HG03025 (cell line): ENCODE results near the gene TBXA2R.
"Not testable (repeated sequence)": the region's sequence is repeated elsewhere in the genome, so short reads cannot be mapped to it uniquely, and the experiment has no call there.

Experiments
- ATAC-seq: cut with Tn5 transposase; IDR thresholded peaks from one replicate; pipeline ENCODE4 v1.9.1; 2021; ENCODE audit warnings: mild to moderate bottlenecking, moderate library complexity; ENCODE audit not compliant: unreplicated experiment, low FRiP score

The TBXA2R gene

DNA sequence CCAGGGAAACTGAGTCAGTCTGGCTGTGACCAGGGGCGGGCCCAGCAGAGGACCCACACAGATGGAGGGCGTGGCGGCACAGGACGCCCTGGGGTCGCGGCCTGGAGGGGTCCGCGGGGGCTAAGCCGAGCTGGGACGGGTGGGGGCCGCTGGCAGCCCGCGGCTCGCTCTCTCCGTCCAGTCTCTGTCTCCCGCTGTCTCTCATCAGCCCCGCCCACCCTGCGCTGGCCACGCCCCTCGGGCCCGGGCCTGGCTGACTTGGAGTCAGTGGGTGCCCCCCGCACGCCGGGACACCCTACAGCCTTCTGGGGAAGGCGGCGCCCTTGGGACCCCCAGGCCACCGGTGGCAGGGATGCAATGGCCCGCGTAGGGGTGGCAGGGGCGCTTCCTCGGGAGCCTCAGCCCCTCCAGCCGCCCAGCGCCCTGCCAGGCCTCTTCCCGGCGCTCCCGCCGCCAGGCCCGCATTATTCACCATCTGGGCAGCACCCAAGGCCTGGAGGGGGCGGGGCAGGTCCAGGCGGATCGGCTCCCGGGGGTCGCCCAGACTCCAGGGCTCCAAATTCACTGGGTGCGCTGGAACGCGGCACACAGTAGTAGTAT, at the start of gene TBXA2R:
Gene TBXA2R (minus strand): TSS at position 186 of the 600 bp plus-strand sequence. CDS start 6,241 bp downstream, outside the sequence.
- ATAC-seq, result no peak

DNA sequence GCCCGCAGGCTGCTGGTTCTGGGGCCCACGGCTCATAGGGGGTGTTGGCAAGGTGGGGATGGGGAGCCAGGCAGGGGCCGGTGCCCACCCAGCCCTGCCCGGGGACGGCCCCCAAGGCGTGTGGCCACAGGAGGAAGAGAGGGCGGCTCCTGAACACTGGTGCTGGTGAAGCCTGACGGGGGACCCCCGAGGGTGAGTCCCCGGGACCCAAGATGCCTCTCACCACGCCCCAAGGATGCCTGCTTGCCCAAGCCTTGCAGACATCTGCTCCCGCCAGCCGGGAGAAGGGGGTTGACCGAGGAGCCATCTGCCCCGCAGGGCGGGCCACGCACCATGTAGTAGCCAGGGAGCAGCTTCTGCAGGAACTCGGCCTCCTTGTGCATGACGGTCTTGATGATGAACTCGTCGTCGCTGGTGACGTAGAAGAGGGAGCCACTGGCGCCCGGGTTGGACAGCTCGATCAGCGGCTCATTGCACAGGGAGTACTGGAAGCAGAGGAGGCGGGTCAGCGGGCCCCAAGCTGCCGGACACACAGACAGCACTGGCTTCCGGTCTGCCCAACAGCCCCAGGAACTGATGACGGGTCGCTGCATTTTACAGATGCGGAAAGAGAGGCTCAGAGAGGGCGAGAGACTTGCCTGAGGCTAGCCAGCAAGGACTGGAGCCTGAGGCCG, 49.5 kb upstream of the TBXA2R start:
- ATAC-seq, result no peak

DNA sequence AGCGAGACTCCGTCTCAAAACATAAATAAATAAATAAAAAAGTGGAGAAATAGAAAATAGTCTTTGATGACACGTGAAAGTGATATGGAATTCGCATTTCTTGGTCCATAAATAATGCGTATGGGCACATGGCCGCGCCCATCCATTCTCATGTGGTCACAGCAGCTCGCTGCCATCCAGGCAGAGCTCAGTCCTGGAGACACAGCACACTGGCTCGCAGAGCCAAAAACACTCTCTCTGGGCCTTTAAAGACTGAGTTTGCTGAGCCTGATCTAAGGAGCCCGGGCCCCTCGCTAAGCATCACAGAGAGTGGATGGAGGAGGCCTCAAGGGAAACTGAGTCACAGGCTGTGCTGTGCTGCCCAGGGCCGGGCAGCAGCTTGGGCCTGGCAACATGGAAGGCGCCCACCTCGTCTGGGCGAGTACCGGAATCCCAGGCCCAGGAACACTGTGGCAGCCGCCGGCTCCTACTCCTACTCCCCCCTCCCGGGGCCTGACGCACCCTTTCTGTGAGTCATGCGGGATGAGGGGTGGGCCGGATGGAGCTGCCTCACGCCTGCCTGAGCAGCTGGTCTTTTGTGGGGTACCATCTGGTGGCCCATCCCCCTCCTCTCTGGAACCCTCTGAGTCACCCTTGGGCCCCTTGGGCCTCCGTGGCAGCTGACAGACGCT, 48.9 kb upstream of the TBXA2R start:
- no peak for ATAC-seq

DNA sequence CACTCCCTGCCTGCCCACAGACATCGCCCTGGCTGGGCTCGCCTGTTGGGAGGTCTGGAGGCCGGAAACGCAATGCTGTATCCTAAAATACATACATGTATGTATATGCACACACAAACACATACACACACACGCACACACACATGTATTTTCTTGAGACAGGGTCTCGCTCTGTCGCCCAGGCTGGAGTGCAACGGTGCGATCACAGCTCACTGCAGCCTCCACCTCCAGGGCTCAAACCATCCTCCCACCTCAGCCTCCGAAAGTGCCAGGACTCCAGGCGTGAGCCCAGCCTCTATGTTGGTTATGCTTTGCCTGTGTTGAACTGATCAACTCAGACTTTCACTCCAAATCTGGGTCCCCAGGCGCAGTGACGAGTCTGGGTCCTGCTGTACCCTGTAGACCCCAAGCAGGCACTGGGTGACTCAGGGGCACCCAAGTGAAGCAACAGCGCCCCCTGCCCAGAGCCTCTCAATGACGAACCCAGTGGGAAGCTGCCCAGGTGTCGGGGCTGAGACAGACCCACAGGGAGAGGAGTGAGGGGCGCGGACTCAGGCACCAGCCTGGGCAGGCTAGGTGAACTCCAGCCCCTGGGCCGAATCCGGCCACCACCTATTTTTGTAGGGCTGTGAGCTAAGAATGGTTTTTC, 47.3 kb upstream of the TBXA2R start:
- no peak for ATAC-seq

DNA sequence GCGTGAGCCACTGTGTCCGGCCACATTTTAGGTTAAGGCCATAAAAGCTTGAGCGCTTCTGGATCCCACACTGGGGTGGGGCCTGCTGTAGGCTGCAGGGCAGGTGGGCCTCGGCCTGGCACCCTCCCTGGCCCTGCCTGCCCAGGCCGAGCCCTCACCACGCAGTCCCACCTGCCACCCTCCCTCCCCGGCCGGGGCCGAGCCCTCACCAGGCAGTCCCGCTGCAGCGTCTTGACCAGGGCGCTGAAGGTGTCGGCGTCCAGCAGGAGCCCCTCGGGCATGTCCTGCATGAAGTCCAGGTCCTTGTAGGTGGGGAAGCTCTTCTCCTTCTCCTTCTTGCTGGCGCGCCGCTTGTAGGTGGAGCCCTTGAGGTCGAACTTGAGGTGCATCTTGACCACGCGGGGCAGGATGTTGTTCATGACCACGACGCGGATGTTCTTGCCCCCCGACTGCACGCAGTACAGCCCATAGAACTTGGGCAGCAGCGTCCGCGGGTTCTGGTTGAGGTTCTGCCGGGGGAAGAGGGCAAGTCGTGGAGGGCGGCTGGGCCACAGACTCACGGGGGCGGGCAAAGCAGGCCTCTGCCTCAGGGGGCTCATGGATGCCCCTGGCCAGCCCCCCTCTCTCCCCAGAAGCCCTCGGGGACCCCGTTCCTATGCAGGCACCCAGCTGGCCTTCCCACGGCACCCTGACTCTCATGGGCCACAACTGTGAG, 46.6 kb upstream of the TBXA2R start:
- ATAC-seq, result no peak

DNA sequence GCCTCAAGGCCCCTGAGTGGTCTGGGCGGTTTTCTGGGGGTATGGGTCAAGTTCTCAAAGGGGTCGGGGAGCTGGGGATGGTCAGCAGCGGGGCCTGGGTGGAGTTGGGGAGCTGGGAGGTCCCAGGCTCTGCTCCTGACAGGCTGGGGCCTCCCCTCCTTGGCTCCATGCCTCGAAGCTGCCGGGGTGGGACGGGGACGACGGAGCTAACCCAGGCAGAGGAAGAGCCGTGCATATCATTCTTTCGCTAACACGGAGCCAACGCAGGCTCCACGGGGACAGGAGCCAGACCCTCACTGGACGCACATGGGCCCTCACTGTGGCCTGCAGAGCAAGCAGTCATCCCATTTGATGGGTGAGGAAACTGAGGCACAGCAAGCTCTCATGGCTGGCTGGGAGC, 45.7 kb upstream of the TBXA2R start:
- no peak for ATAC-seq

DNA sequence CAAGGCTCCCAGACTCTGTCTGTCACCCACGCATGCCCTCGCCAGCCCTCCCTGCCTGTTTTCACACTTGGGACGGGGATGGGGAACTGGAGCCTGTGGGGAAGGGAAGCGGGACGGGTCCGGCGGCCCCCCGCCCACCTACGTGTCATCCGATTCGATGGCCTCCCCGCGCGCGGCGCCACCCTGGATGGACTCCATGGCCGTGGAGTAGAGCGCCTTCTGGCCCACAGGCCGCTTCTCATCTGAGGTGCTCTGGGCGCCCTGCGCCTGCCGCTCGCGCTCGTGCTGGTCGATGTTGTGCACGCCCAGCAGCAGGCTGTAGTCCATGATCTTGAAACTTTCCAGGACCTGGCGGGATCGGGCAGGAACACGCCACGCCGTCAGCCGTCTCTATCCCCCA, 45.0 kb upstream of the TBXA2R start:
- ATAC-seq, result no peak

DNA sequence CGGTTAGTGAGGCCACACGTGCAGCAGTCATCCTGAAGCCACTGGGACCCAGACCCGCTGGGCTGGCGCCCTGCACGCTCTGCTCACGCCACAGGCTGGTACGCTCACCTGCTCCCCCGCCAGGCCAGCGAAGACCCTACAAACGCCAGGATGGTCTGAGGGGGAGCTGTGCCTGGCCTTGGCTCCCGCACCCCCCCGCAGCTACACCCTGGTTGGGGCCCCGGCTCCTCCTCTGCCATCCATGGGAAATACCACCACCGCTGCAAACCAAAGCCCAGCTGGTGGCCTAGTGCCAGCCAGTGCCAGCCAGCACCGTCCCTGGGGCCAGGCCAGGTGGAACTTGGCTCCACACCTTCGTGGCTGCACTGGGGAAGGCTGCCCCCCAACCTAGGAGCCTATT, 43.2 kb upstream of the TBXA2R start:
- no peak for ATAC-seq

DNA sequence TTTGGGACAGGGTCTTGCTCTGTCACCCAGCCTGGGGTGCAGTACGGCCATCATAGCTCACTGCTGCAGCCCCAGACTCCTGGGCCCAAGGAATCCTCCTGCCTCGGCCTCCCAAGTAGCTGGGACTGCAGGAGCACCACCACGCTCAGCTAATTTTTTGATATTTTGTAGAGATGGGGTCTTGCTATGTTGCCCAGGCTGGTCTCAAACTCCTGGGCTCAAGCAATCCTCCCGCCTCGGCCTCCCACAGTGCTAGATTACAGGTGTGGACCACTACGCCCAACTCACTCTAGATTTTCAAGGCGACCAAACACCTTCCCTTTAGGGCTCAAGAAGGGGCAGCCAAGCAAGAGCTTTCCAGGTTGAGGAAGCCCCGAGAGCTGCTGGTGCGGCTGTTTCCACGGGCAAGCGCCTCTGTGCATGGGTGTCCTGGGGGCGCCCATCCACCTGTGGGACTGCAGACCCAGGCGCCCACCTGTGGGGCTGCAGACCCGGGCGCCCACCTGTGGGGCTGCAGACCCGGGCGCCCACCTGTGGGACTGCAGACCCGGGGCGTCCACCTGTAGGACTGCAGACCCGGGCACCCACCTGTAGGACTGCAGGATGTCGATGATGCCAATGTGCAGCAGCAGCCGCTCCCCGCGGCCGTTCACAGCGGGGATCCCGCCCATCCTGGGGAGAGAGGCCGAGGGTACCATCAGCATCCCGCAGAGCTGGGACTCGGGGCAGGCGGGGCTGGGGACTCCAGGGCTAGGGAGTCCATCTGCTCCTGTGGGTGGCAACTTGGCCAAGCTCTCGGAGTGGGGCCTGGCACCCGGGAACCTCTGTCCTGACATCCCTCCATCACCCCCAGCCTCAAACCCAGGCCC, 41.6 kb upstream of the TBXA2R start:
- no peak for ATAC-seq

DNA sequence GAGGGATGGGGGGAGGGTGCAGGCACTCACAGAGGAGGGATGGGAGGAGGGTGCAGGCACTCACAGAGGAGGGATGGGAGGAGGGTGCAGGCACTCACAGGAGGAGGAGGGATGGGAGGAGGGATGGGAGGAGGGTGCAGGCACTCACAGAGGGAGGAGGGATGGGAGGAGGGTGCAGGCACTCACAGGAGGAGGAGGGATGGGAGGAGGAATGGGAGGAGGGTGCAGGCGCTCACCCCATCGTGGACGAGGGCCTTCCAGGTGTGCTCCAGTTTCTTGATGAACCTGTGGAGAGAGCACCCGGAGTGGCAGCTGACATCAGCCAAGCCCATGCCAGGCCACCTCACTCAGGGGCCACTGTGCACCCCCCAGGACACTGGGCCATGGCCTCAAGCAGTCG, 40.4 kb upstream of the TBXA2R start:
- not testable (repeated sequence) for ATAC-seq

DNA sequence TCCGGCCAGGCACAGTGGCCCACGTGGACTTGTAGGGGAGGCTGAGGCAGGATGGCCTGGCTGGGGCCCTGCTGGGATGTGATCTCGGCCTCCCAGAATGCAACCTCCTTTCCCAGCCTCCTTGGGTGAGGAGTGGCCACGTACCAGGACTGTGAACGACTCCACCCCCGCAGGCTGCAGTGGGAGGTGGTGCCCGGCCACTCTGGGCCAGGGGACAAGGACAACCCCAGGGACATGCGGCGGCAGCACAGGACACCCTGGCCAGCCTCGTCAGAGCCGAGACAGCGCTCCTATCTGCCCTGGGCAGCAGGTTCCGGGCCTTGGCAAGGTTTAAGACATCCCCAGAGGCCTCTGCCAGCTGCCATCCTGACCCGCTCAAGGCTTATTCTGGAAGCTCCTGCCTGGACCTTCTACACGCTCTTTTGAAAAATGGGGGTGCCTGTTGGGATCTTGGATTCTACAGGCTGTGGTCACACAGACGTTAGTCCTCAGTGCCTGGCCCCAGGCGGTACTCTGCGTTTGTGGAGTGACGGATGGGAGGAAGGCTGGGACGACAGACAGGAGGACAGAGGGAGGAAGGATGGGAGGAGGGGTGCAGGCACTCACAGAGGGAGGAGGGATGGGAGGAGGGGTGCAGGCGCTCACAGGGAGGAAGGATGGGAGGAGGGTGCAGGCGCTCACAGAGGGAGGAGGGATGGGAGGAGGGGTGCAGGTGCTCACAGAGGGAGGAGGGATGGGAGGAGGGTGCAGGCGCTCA, 39.8 kb upstream of the TBXA2R start:
- no peak for ATAC-seq

DNA sequence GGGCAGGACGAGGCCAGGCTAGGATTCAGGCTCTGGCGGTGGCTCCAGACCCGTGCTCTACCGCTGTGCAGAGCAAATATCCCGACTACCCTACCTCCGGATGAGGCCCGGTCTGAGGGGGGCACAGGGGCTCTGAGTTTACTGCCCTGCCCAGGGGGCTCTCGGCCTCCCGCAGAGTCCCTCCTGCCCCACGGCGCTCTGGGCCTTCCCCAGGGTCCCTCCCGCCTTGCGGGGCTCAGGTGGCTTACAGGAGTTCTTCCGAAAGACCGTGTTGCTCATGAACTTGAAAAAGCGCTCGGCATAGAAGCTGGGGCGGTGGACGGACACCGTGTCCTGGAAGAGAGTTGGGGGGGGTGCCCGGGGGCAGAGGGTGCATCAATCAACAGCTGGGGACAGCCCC, 39.1 kb upstream of the TBXA2R start:
- no peak for ATAC-seq

DNA sequence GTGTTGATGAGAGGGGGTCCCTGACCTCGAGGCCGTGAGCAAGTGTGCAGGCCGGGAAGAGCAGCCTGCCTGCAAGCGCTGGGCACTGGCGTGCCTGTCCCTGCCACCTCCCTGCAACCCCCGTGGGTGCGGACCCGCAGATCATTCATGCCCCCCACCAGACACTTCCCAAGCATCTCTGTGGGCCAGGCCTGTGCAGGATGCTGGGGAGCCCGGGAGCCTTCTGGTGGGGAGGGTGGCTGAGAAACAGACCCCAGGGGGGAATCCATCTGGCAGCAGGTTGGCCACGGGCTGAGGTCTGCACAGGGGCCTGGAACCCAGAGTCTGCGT, 38.4 kb upstream of the TBXA2R start:
- ATAC-seq, result no peak

DNA sequence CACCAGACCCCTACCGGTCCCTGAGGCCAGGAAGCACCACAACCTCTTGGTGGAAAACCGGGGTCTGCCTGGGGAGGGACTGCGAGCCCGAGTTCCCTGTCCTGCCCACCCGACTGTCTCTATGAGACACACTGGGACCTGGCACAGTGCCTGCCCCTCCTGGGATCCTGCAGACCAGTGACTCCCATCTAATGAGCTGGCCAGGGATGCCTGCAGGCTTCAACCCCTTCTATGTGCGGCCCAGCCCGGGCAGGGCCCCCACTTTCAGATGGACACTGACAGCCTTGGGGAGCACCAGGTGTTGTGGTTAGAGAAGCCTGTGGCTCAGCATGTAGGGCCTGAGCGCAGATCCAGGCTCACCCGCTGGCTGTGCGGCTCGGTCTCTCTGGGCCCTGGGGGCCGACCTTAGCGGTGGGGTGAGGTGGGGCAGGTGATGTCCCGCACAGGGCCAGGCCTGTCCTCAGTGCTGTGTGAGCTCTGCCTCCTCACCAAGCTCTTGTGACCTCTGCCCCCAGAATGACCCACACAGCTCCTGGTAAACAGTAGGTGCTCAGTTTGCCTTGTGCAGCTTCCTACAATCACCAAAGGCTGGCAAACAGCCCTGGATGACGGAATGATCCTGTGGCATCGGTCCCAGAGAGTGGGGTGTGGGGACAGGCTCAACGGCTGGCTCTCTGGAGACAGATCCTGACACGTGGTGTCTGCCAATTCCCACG, 37.8 kb upstream of the TBXA2R start:
- no peak for ATAC-seq

DNA sequence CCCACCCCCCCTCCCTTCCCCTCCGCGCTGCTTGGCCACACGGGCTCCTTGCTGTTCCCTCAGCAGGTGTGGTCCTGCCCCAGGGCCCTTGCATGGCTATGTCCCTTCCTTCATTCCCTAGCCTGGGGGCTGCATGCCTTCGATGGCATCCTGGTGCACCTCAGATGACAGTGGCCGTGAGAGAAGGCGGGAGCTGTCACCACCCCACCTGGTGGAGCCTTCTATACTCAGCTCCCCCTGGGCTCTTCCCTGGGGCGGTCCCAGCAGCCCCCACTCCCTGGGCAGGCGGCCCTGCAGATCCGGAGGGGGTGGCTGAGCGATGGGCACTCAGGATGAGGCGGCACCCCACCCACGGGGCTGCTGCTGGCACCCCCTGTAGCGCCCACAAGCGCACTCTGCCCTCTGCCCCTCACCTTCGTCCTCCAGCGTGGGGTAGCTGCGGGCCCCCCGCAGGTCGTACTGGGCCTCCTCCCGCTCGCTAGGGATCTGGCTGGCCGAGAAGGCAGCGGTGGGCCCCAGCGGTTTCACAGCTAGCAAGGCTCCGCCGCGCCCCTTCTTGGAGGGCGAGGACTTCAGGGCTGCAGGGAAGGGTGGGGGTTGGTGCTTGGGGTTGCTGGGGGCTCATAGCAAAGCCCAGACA, 37.1 kb upstream of the TBXA2R start:
- ATAC-seq, result no peak

DNA sequence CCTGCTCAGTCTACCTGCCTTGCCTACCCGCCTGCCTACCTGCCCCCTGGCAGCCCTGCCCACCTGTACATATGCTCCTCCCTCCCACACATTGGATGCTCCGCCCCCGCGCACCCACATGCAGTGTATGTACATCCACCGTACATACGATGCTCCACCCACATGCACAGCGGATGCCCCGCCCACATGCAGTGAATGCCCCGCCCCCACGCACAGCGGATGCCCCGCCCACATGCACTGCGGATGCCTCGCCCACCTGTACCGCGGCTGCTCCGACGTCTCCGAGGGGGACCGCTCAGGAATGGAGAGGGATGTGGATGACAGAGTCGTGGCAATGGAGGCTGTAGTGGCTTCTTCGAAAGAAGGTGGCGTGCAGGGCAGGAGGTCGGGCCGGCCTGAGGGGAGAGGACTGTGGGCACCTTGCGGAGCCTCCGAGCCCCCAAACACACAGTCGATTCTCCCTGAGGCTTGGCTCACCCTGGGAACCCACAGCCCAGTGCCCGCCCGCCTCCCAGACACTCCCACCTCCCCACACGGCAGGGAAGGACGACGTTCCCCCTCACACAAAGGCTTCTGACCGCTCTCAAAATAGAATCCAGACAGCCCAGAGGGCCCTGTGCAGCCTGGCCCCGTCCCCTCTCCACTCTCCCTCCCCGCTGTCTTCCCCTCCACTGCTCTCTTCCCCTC, 36.5 kb upstream of the TBXA2R start:
- ATAC-seq, result no peak

DNA sequence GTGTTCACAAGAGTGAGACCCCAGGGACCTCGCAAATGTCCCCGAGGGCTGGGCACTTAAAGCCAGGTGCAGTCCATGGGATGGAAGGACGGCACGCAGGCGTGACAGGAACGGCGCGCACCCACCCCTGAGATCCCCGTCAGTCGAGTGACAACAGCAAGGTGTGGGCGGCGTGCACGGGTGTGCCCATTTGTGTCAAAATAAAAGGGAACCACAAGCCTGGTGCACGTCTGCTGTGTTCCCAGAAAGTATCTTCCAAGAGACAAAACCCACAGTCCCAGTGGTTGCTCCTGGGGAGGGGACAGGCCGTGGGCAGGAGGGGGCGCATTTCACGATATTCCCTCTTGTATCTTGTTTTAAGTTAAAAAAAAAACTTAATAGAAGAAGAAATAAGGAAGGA, 35.6 kb upstream of the TBXA2R start:
- ATAC-seq, result no peak
